ENCODE data around the gene VANGL1. TPM values are rescaled to one million over a fixed set of nuclear protein-coding genes. Genes with fewer than 3 reads are reported as not detected.

Gene VANGL1
- total RNA-seq, 1 donor from 2014 or later, result 15.9 TPM

DNA sequence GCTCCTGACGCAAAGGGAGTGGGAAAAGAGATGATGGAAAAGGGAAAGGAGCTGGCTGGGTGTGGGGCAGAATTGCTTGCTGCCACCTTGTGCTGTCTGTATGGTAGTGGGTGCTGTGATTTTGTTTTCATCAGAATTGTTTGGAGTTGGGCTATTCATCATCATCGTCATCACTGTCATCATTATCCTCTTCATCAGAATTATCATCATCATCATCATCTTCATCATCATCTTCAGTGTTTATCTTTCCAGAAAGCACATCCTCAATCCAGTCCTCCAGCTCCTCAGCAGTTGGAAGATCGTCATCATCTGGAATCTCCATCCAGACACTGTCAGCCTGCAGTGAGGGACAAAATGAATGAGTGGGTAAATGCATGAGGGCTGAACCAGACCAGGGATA, 59.3 kb downstream of the VANGL1 start:
- intact Hi-C loops (cut with micrococcal nuclease), result no loop called here

- intact Hi-C loops (cut with micrococcal nuclease), result no loop called here
Observed at GRCh38 chr1:115702959-115703358, 61.2 kb downstream of the VANGL1 start.

DNA sequence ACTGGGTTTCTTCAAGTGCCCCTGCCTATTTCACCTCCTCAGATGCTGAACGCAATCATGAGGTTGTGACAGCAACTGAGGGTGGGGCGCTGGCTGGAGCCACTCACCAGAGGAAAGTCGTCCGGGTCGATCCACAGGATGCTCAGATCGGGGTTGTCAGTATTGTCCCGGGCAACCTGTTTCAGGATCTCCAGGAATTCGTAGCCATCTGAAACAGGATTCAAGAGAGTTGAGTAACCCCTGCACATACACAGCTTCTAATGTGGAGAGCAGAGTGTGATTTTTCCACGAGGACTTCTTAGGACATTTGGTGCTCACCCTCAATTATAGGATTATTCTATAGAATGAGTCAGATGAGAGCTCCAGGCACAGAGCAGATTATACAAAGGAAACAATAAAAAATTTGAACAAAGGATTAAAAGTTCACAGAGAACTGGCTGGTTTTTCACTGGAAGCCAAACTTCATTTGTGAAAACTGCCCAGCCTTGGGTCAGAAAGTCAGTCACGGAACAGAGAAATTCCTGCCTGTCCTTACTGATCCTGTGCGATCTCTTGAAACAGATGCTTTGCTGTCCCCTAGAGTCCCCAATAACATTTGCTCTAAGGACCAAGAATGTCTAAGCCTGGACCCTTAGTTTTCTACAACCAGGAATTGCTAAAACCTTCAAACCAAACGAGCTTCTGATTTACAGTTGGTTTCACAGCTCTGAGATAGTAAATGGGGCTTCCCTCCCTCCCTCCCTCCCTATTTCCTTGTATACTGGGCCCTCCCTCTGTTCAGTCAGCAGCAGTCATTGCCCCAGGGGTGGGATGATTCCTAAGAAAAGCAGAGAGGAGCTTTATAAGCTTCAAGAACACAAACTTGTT, 63.5 kb downstream of the VANGL1 start:
- intact Hi-C loops (cut with micrococcal nuclease), result no loop called here

DNA sequence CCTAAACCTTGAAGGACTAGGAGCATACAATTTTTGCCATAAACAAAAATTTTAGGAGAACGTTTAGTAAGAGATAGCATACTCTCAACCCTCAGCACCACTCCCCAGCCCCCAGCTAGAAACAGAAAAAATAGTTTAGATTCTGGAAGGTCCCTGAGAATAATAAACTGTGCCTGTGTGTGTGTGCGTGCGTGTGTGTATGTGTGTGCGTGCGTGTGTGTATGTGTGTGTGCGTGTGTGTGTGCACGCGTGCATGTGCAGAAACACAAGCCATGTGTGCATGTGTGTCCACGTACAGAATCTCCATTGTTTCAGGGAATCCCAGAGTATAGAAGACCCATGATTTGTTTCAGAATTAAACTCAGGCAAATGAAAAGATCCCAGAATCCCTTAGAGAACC, 64.2 kb downstream of the VANGL1 start:
- intact Hi-C loops (cut with micrococcal nuclease), result loop anchor here (2.0 kb wide), 1 partner anchor 57 kb away; no protein-coding TSS in a partner anchor

- intact Hi-C loops (cut with micrococcal nuclease), result loop anchor here (1.0 to 2.0 kb wide), 2 partner anchors 58 to 99 kb away; no protein-coding TSS in a partner anchor
Observed at GRCh38 chr1:115706587-115707425, 65.0 kb downstream of the VANGL1 start.

DNA sequence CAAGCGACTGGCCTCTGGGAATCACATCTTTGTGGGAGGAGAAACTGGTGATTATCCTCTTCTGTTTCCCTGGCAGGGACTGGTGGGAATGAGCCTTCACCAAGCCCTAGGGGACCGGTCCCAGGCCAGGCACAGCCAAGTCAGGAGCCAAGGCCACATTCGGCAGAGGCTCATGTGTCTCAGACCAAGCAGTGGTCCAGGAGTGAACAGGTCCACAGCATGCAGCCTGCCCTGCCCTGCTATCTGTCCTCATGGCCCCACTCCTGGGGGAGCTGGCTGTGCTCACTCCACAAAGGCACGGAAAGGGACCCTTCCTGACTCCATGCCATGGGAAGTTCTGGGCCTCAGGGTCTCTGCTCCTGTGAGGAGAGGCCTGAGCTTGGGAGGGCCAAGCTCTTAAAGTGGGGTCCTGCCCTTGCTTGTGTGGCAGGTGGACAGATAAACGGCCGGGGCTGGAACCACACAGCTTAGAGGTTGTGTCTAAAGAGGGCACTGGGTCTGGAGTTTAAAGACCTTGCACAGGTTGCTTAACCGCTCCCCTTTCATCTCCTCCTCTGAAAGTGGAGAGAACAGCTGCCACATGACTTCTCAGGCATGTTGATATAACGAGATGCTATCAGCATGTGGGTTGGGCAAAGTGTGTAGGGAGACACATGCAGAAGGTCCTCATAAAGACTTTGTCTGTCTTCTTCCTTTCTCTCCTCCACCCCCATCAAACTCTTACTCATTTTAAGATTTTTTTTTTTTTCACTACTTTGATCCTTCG, 69.3 kb downstream of the VANGL1 start:
- intact Hi-C loops (cut with micrococcal nuclease), result no loop called here

GRCh38 chr1:115712911-115713609, 71.3 kb downstream of the VANGL1 start:
- intact Hi-C loops (cut with micrococcal nuclease), result no loop called here

GRCh38 chr1:115713906-115714305, 72.1 kb downstream of the VANGL1 start:
- intact Hi-C loops (cut with micrococcal nuclease), result no loop called here

GRCh38 chr1:115714572-115715141, 72.9 kb downstream of the VANGL1 start:
- intact Hi-C loops (cut with micrococcal nuclease), result loop anchor here (5.0 kb wide), 1 partner anchor 58 kb away; no protein-coding TSS in a partner anchor

DNA sequence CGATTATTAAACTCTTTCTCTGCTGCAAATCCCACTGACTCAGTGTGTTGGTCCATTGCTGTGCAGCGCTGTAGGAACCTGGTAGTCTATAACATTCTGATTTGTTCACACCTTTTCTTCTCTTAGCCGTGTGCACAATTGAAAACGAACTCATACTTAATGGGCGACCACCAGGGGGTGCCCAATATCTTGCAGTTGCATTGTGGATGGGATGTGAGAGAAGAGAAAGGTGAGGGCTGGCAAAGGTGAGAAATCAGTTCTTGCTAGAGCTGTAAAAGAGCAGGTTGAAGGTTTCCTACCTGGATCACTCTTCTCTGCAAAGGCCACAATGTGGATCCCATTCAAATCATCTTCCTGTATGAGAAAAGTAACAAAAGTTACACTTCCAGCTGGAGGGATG, 75.8 kb downstream of the VANGL1 start:
- intact Hi-C loops (cut with micrococcal nuclease), result loop anchor here (1.0 to 5.0 kb wide), 2 partner anchors 55 to 264 kb away; no protein-coding TSS in a partner anchor

- intact Hi-C loops (cut with micrococcal nuclease), result loop anchor here (5.0 kb wide), 1 partner anchor 54 kb away; no protein-coding TSS in a partner anchor
Observed at GRCh38 chr1:115718011-115718754, 76.4 kb downstream of the VANGL1 start.

- intact Hi-C loops (cut with micrococcal nuclease), result loop anchor here (5.0 kb wide), 1 partner anchor 53 kb away; no protein-coding TSS in a partner anchor
Observed at GRCh38 chr1:115719285-115719684, 77.5 kb downstream of the VANGL1 start.

DNA sequence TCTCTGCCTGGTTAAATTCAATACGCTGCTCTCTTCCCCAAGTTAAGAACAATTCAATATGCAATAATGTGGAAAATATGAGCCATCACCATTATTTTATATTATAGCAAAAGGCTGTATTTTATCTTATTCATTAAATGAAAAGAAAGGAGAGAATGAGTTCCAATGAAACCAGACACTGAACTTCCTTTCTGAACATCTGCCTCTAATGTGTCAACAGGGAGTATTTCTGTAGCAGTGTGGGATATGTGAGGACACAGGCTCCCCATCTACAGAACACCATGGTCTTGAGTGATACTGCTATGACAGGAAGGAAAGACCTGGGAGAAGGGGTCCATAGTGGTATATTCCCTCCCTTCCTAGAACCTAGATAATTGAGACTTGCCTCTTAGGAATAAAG, 80.5 kb downstream of the VANGL1 start:
- intact Hi-C loops (cut with micrococcal nuclease), result no loop called here

- intact Hi-C loops (cut with micrococcal nuclease), result no loop called here
Observed at GRCh38 chr1:115723756-115724155, 82.0 kb downstream of the VANGL1 start.

DNA sequence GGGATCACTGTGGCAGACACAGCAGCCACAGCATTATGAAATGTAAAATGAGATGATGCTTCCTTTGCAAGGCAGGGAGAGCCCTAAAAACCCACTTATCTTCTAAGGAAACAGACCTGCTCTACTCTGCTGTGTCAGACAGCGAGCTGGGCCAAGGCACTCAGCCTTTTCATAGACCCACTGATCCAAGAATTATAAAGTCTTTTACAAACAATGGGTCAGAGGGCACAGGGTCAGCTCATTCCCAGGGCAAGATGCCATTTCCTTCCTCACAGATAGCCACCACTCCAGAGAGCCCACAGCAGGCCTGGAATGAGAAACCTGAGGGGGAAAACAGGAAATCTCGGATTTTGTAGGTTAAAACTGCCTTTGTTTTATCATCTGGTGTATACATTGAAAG, 83.8 kb downstream of the VANGL1 start:
- intact Hi-C loops (cut with micrococcal nuclease), result no loop called here

GRCh38 chr1:115726161-115726560, 84.4 kb downstream of the VANGL1 start:
- intact Hi-C loops (cut with micrococcal nuclease), result no loop called here

DNA sequence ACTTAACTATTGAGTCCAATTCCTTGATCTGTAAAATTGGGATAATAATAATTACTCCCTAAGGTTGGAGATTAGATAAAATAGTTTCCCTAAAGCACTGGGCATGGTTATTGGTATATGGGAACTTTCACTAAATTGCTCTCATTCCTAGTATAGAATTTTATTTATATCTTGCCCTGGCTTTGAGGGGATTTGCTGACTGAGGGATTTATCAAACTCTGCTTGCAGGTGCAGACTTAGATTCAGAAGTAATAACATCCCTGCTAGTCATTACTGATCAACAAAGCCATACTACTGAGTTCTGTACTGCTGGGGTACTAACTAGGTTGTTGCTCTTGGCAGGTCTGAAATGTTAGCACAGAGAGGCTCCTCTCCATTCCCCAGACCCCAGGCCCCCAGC, 84.8 kb downstream of the VANGL1 start:
- intact Hi-C loops (cut with micrococcal nuclease), result no loop called here

- intact Hi-C loops (cut with micrococcal nuclease), result no loop called here
Observed at GRCh38 chr1:115727706-115728249, 86.0 kb downstream of the VANGL1 start.

DNA sequence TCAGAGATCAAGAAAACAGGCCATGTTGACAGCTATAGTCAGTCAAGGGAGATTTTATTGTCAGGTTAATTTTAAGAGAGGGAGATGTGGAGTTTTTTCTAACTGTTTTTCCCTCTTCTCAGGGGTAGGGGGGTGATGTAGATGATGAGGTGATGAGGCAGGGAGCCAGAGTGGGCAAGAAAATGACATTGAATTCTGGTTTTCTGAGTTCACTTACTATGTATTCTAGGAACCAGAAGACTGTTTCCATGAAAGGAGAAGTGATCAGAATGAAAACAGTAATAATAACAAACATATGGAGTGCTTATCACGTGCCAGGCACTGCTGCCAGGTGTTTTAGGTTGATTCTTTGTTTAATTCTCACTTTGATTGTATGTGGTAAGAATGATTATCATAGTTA, 86.6 kb downstream of the VANGL1 start:
- intact Hi-C loops (cut with micrococcal nuclease), result no loop called here

All from T-helper 1 cell treated with Interleukin-12 subunit alpha and Interleukin-12 subunit beta and Interleukin-4 antibody, amounts not matched to agents 30 ng/mL and 1 ng/mL, for 36 hours (primary cell).